Mucosa of stomach (tissue), 1 donor: ENCODE data around the gene NFIA.

ENCODE experiments used
- H3K27me3 ChIP-seq: one replicate; pipeline ENCODE4 v1.7.0; 2013; ENCODE audit warnings: mild to moderate bottlenecking, low read length; ENCODE audit not compliant: control insufficient read depth, insufficient read depth
- H3K36me3 ChIP-seq: one replicate; pipeline ENCODE4 v1.7.0; 2013; ENCODE audit warnings: low read length; ENCODE audit not compliant: control insufficient read depth, insufficient read depth
- H3K4me1 ChIP-seq: one replicate; pipeline ENCODE4 v1.7.0; 2013; ENCODE audit warnings: mild to moderate bottlenecking, low read length; ENCODE audit not compliant: control insufficient read depth, insufficient read depth
- H3K4me3 ChIP-seq: one replicate; pipeline ENCODE4 v1.7.0; 2013; ENCODE audit warnings: low read length
- H3K9ac ChIP-seq: one replicate; pipeline ENCODE4 v1.7.0; 2013; ENCODE audit warnings: mild to moderate bottlenecking, low read length, moderate library complexity
- H3K9me3 ChIP-seq: one replicate; pipeline ENCODE4 v1.7.0; 2013; ENCODE audit warnings: mild to moderate bottlenecking, low read length, moderate library complexity; ENCODE audit not compliant: control insufficient read depth
- donor health status: Pancreatic carcinoma.

The NFIA gene

GRCh38 chr1:61436491-61437120 is 354.2 kb downstream of the NFIA start:
- Histone ChIP-seq H3K9ac (no peak overlapping the region), H3K9me3 (no peaks in the 10 kb centered on the region), H3K4me1 (peaks cover 25% of the 10 kb centered on the region), H3K27me3 (no peaks in the 10 kb centered on the region), H3K36me3 (no peaks in the 10 kb centered on the region), H3K4me3 (no peak overlapping the region)

GRCh38 chr1:61439234-61439633 is 356.9 kb downstream of the NFIA start:
- H3K4me3 ChIP-seq: no peak overlapping the region
- no peaks in the 10 kb centered on the region for H3K36me3 ChIP-seq
- no peak overlapping the region for H3K9ac ChIP-seq
- H3K4me1 ChIP-seq: peaks cover 25% of the 10 kb centered on the region
- no peaks in the 10 kb centered on the region for H3K27me3 ChIP-seq
- no peaks in the 10 kb centered on the region for H3K9me3 ChIP-seq

- Histone ChIP-seq H3K9me3 (no peaks in the 10 kb centered on the region), H3K36me3 (no peaks in the 10 kb centered on the region), H3K9ac (no peak overlapping the region), H3K4me3 (no peak overlapping the region), H3K4me1 (peaks cover 18% of the 10 kb centered on the region), H3K27me3 (no peaks in the 10 kb centered on the region)
Measured at GRCh38 chr1:61441723-61442262, 359.4 kb downstream of the NFIA start.

GRCh38 chr1:61442544-61442943 is 360.2 kb downstream of the NFIA start:
- no peaks in the 10 kb centered on the region for H3K9me3 ChIP-seq
- H3K9ac ChIP-seq: no peak overlapping the region
- no peaks in the 10 kb centered on the region for H3K27me3 ChIP-seq
- H3K36me3 ChIP-seq: no peaks in the 10 kb centered on the region
- no peak overlapping the region for H3K4me3 ChIP-seq
- H3K4me1 ChIP-seq: peaks cover 12% of the 10 kb centered on the region

GRCh38 chr1:61444288-61444687 is 361.9 kb downstream of the NFIA start:
- Histone ChIP-seq H3K9ac (no peak overlapping the region), H3K9me3 (no peaks in the 10 kb centered on the region), H3K36me3 (no peaks in the 10 kb centered on the region), H3K4me3 (no peak overlapping the region), H3K4me1 (peaks cover 10% of the 10 kb centered on the region), H3K27me3 (no peaks in the 10 kb centered on the region)

- H3K4me1 ChIP-seq: peaks cover 15% of the 10 kb centered on the region
- H3K9me3 ChIP-seq: no peaks in the 10 kb centered on the region
- no peak overlapping the region for H3K4me3 ChIP-seq
- H3K27me3 ChIP-seq: no peaks in the 10 kb centered on the region
- no peaks in the 10 kb centered on the region for H3K36me3 ChIP-seq
- no peak overlapping the region for H3K9ac ChIP-seq
Measured at GRCh38 chr1:61445269-61445825, 363.0 kb downstream of the NFIA start.

GRCh38 chr1:61446531-61446991 is 364.2 kb downstream of the NFIA start:
- Histone ChIP-seq H3K9me3 (no peaks in the 10 kb centered on the region), H3K4me1 (peaks cover 26% of the 10 kb centered on the region), H3K27me3 (no peaks in the 10 kb centered on the region), H3K9ac (no peak overlapping the region), H3K4me3 (no peak overlapping the region), H3K36me3 (no peaks in the 10 kb centered on the region)

- Histone ChIP-seq H3K4me1 (peaks cover 26% of the 10 kb centered on the region), H3K9me3 (no peaks in the 10 kb centered on the region), H3K27me3 (no peaks in the 10 kb centered on the region), H3K9ac (no peak overlapping the region), H3K4me3 (no peak overlapping the region), H3K36me3 (no peaks in the 10 kb centered on the region)
Measured at GRCh38 chr1:61447106-61447967, 365.0 kb downstream of the NFIA start.

GRCh38 chr1:61447968-61448430 is 365.6 kb downstream of the NFIA start:
- Histone ChIP-seq H3K4me1 (peaks cover 26% of the 10 kb centered on the region), H3K9me3 (no peaks in the 10 kb centered on the region), H3K36me3 (no peaks in the 10 kb centered on the region), H3K27me3 (no peaks in the 10 kb centered on the region), H3K9ac (no peak overlapping the region), H3K4me3 (no peak overlapping the region)

- no peak overlapping the region for H3K9ac ChIP-seq
- no peaks in the 10 kb centered on the region for H3K9me3 ChIP-seq
- H3K27me3 ChIP-seq: no peaks in the 10 kb centered on the region
- no peak overlapping the region for H3K4me3 ChIP-seq
- H3K36me3 ChIP-seq: no peaks in the 10 kb centered on the region
- H3K4me1 ChIP-seq: peaks cover 36% of the 10 kb centered on the region
Measured at GRCh38 chr1:61448914-61449313, 366.6 kb downstream of the NFIA start.

- Histone ChIP-seq H3K4me1 (peaks cover 37% of the 10 kb centered on the region), H3K36me3 (no peaks in the 10 kb centered on the region), H3K9me3 (no peaks in the 10 kb centered on the region), H3K4me3 (no peak overlapping the region), H3K9ac (no peak overlapping the region), H3K27me3 (no peaks in the 10 kb centered on the region)
Measured at GRCh38 chr1:61449410-61449809, 367.0 kb downstream of the NFIA start.

- Histone ChIP-seq H3K4me3 (no peak overlapping the region), H3K9me3 (no peaks in the 10 kb centered on the region), H3K4me1 (peaks cover 37% of the 10 kb centered on the region), H3K9ac (no peak overlapping the region), H3K36me3 (no peaks in the 10 kb centered on the region), H3K27me3 (no peaks in the 10 kb centered on the region)
Measured at GRCh38 chr1:61450454-61450853, 368.1 kb downstream of the NFIA start.
